ENCODE results near the gene RSPH9. TPM values are rescaled to one million over a fixed set of nuclear protein-coding genes. Genes with fewer than 3 reads are reported as not detected.
A peak's percentile ranks its signal among the peaks of the same experiment; 100 is the strongest.

RSPH9 gene
- total and polyA plus RNA-seq, 5 donors from 2014 or later = 0.15 to 1.4 (median 0.91) TPM

GRCh38 chr6:43610431-43610830 lies 34.4 kb upstream of the RSPH9 start:
- Mint-ChIP-seq H3K36me3 (peaks cover 23% of the 10 kb centered on the region), H3K27me3 (no peaks in the 10 kb centered on the region), H3K4me1 (peaks cover 2 to 12% (median 6%) of the 10 kb centered on the region in 4 donors), H3K4me3 (no peak overlapping the region), H3K9me3 (no peaks in the 10 kb centered on the region), H3K27ac (peak overlapping the region in 1 of 3 donors; percentile 32)
- no peak for ATAC-seq (ENCODE audit: low read depth in 2 of 2)
- no peaks in the 10 kb centered on the region for H3K27me3 ChIP-seq (ENCODE audit: control insufficient read depth, insufficient read depth, low read length)
- H3K4me3 ChIP-seq (ENCODE audit: low read depth, low read length) = no peak overlapping the region
- H3K9me3 ChIP-seq (ENCODE audit: control insufficient read depth in 2 of 2, low read length in 2 of 2) = no peaks in the 10 kb centered on the region
- no peak for DNase-seq
- H3K36me3 ChIP-seq (ENCODE audit: control insufficient read depth, insufficient read depth, low read length) = peaks cover 54% of the 10 kb centered on the region
- no peak overlapping the region for H3K27ac ChIP-seq (ENCODE audit: insufficient read depth, low read length, poor library complexity, severe bottlenecking)
- H3K4me1 ChIP-seq (ENCODE audit: control insufficient read depth, insufficient read depth, low read length, poor library complexity, severe bottlenecking) = no peaks in the 10 kb centered on the region

- Mint-ChIP-seq H3K27me3 (no peaks in the 10 kb centered on the region), H3K9me3 (no peaks in the 10 kb centered on the region), H3K36me3 (peaks cover 22% of the 10 kb centered on the region), H3K4me1 (peaks cover 0 to 4% (median 1%) of the 10 kb centered on the region in 4 donors), H3K4me3 (no peak overlapping the region), H3K27ac (peak overlapping the region in 1 of 3 donors; percentile 47)
- no peak overlapping the region for H3K27ac ChIP-seq (ENCODE audit: insufficient read depth, low read length, poor library complexity, severe bottlenecking)
- ATAC-seq (ENCODE audit: low read depth in 2 of 2) (no peak), DNase-seq (no peak)
- H3K9me3 ChIP-seq (ENCODE audit: control insufficient read depth in 2 of 2, low read length in 2 of 2) = no peaks in the 10 kb centered on the region
- H3K4me1 ChIP-seq (ENCODE audit: control insufficient read depth, insufficient read depth, low read length, poor library complexity, severe bottlenecking) = no peaks in the 10 kb centered on the region
- H3K36me3 ChIP-seq (ENCODE audit: control insufficient read depth, insufficient read depth, low read length) = peaks cover 40% of the 10 kb centered on the region
- H3K27me3 ChIP-seq (ENCODE audit: control insufficient read depth, insufficient read depth, low read length) = no peaks in the 10 kb centered on the region
- no peak overlapping the region for H3K4me3 ChIP-seq (ENCODE audit: low read depth, low read length)
Measured at GRCh38 chr6:43613721-43614395, 31.0 kb upstream of the RSPH9 start.

- Histone ChIP-seq H3K4me3 (ENCODE audit: low read depth, low read length) (no peak overlapping the region), H3K36me3 (ENCODE audit: control insufficient read depth, insufficient read depth, low read length) (peaks cover 40% of the 10 kb centered on the region), H3K27ac (ENCODE audit: insufficient read depth, low read length, poor library complexity, severe bottlenecking) (no peak overlapping the region), H3K4me1 (ENCODE audit: control insufficient read depth, insufficient read depth, low read length, poor library complexity, severe bottlenecking) (no peaks in the 10 kb centered on the region), H3K27me3 (ENCODE audit: control insufficient read depth, insufficient read depth, low read length) (no peaks in the 10 kb centered on the region), H3K9me3 (ENCODE audit: control insufficient read depth in 2 of 2, low read length in 2 of 2) (no peaks in the 10 kb centered on the region)
- H3K4me1 Mint-ChIP-seq = peaks cover 0 to under 1% (median under 1%) of the 10 kb centered on the region in 4 donors
- H3K4me3 Mint-ChIP-seq = no peak overlapping the region
- H3K9me3 Mint-ChIP-seq = no peaks in the 10 kb centered on the region
- H3K27me3 Mint-ChIP-seq = no peaks in the 10 kb centered on the region
- ATAC-seq (ENCODE audit: low read depth in 2 of 2) (no peak), DNase-seq (no peak)
- H3K27ac Mint-ChIP-seq = peak overlapping the region in 1 of 3 donors; percentile 47
- peaks cover 22% of the 10 kb centered on the region for H3K36me3 Mint-ChIP-seq
Measured at GRCh38 chr6:43614396-43614730, 30.5 kb upstream of the RSPH9 start.

GRCh38 chr6:43616725-43617472 lies 27.9 kb upstream of the RSPH9 start:
- peaks cover 25% of the 10 kb centered on the region for H3K36me3 Mint-ChIP-seq
- no peak overlapping the region for H3K4me3 Mint-ChIP-seq
- no peak overlapping the region for H3K27ac Mint-ChIP-seq
- DNase-seq = no peak
- Histone ChIP-seq H3K27me3 (ENCODE audit: control insufficient read depth, insufficient read depth, low read length) (no peaks in the 10 kb centered on the region), H3K4me1 (ENCODE audit: control insufficient read depth, insufficient read depth, low read length, poor library complexity, severe bottlenecking) (no peaks in the 10 kb centered on the region), H3K27ac (ENCODE audit: insufficient read depth, low read length, poor library complexity, severe bottlenecking) (no peak overlapping the region), H3K9me3 (ENCODE audit: control insufficient read depth in 2 of 2, low read length in 2 of 2) (no peaks in the 10 kb centered on the region), H3K4me3 (ENCODE audit: low read depth, low read length) (no peak overlapping the region), H3K36me3 (ENCODE audit: control insufficient read depth, insufficient read depth, low read length) (peaks cover 39% of the 10 kb centered on the region)
- H3K27me3 Mint-ChIP-seq = no peaks in the 10 kb centered on the region
- no peaks in the 10 kb centered on the region for H3K9me3 Mint-ChIP-seq
- peaks cover 0 to 13% (median 6%) of the 10 kb centered on the region in 4 donors for H3K4me1 Mint-ChIP-seq
- ATAC-seq (ENCODE audit: low read depth in 2 of 2) = no peak

GRCh38 chr6:43621078-43621835 lies 23.6 kb upstream of the RSPH9 start:
- Mint-ChIP-seq H3K4me3 (no peak overlapping the region), H3K4me1 (peaks cover 0 to 22% (median 11%) of the 10 kb centered on the region in 4 donors), H3K36me3 (peaks cover 40% of the 10 kb centered on the region), H3K27me3 (no peaks in the 10 kb centered on the region), H3K9me3 (no peaks in the 10 kb centered on the region), H3K27ac (no peak overlapping the region)
- no peak overlapping the region for H3K27ac ChIP-seq (ENCODE audit: insufficient read depth, low read length, poor library complexity, severe bottlenecking)
- no peaks in the 10 kb centered on the region for H3K4me1 ChIP-seq (ENCODE audit: control insufficient read depth, insufficient read depth, low read length, poor library complexity, severe bottlenecking)
- no peaks in the 10 kb centered on the region for H3K27me3 ChIP-seq (ENCODE audit: control insufficient read depth, insufficient read depth, low read length)
- peaks cover 54% of the 10 kb centered on the region for H3K36me3 ChIP-seq (ENCODE audit: control insufficient read depth, insufficient read depth, low read length)
- DNase-seq (no peak), ATAC-seq (ENCODE audit: low read depth in 2 of 2) (no peak)
- no peaks in the 10 kb centered on the region for H3K9me3 ChIP-seq (ENCODE audit: control insufficient read depth in 2 of 2, low read length in 2 of 2)
- H3K4me3 ChIP-seq (ENCODE audit: low read depth, low read length) = no peak overlapping the region

GRCh38 chr6:43621836-43622180 lies 23.0 kb upstream of the RSPH9 start:
- Mint-ChIP-seq H3K27ac (no peak overlapping the region), H3K4me1 (peaks cover 0 to 25% (median 14%) of the 10 kb centered on the region in 4 donors), H3K27me3 (no peaks in the 10 kb centered on the region), H3K4me3 (no peak overlapping the region), H3K9me3 (no peaks in the 10 kb centered on the region), H3K36me3 (peaks cover 36% of the 10 kb centered on the region)
- Histone ChIP-seq H3K27ac (ENCODE audit: insufficient read depth, low read length, poor library complexity, severe bottlenecking) (no peak overlapping the region), H3K4me3 (ENCODE audit: low read depth, low read length) (no peak overlapping the region), H3K4me1 (ENCODE audit: control insufficient read depth, insufficient read depth, low read length, poor library complexity, severe bottlenecking) (no peaks in the 10 kb centered on the region), H3K9me3 (ENCODE audit: control insufficient read depth in 2 of 2, low read length in 2 of 2) (no peaks in the 10 kb centered on the region), H3K27me3 (ENCODE audit: control insufficient read depth, insufficient read depth, low read length) (no peaks in the 10 kb centered on the region), H3K36me3 (ENCODE audit: control insufficient read depth, insufficient read depth, low read length) (peaks cover 56% of the 10 kb centered on the region)
- ATAC-seq (ENCODE audit: low read depth in 2 of 2) (no peak), DNase-seq (no peak)

- H3K36me3 Mint-ChIP-seq = peaks cover 36% of the 10 kb centered on the region
Measured at GRCh38 chr6:43622541-43622940, 22.3 kb upstream of the RSPH9 start.

More at GRCh38 chr6:43622541-43622940, 22.3 kb upstream of the RSPH9 start:
- Mint-ChIP-seq H3K27ac (peak overlapping the region in 1 of 3 donors; percentile 81), H3K27me3 (no peaks in the 10 kb centered on the region), H3K4me3 (no peak overlapping the region), H3K9me3 (no peaks in the 10 kb centered on the region), H3K4me1 (peaks cover 7 to 30% (median 21%) of the 10 kb centered on the region in 4 donors)
- DNase-seq (no peak), ATAC-seq (ENCODE audit: low read depth in 2 of 2) (no peak)
- Histone ChIP-seq H3K4me1 (ENCODE audit: control insufficient read depth, insufficient read depth, low read length, poor library complexity, severe bottlenecking) (peaks cover 5% of the 10 kb centered on the region), H3K9me3 (ENCODE audit: control insufficient read depth in 2 of 2, low read length in 2 of 2) (no peaks in the 10 kb centered on the region), H3K4me3 (ENCODE audit: low read depth, low read length) (no peak overlapping the region), H3K27ac (ENCODE audit: insufficient read depth, low read length, poor library complexity, severe bottlenecking) (no peak overlapping the region), H3K36me3 (ENCODE audit: control insufficient read depth, insufficient read depth, low read length) (peaks cover 56% of the 10 kb centered on the region), H3K27me3 (ENCODE audit: control insufficient read depth, insufficient read depth, low read length) (no peaks in the 10 kb centered on the region)

Measured in CD4-positive, CD25-positive, alpha-beta regulatory T cell (primary cell).